HL-60 (cell line): ENCODE measurements around the gene QRFPR.

Source experiments
- DNase-seq, 2 experiments: peaks; one replicate each; pipeline ENCODE4 v3.0.0-alpha.2; 2010 to 2020; ENCODE audit warnings: low read depth in 1 of 2, low spot score in 1 of 2
- H3K27ac ChIP-seq: fragments of 250-450 bp; sonication (Bioruptor Pico); replicated peaks from 2 replicates; pipeline ENCODE4 v1.5.1; 2020; ENCODE audit warnings: mild to moderate bottlenecking, moderate library complexity
- H3K27me3 ChIP-seq: fragments of 250-450 bp; sonication (Bioruptor Pico); 2 replicates; pipeline ENCODE4 v1.5.1; 2021; ENCODE audit warnings: mild to moderate bottlenecking, moderate library complexity; ENCODE audit not compliant: insufficient read depth, poor library complexity, severe bottlenecking
- H3K4me3 ChIP-seq: replicated peaks from 2 replicates; pipeline ENCODE4 v1.5.1; 2011; ENCODE audit warnings: mild to moderate bottlenecking, control low read depth, low read length; ENCODE audit not compliant: insufficient read depth
- CTCF ChIP-seq: IDR thresholded peaks from one replicate; pipeline ENCODE4 v1.5.1; 2011; ENCODE audit warnings: low read length, control low read depth, inconsistent platforms; ENCODE audit not compliant: insufficient read depth
- GABPA ChIP-seq: IDR thresholded peaks from 2 replicates; pipeline ENCODE4 v1.6.1; 2012; ENCODE audit warnings: low read depth
- POLR2AphosphoS5 ChIP-seq: IDR thresholded peaks from 2 replicates; pipeline ENCODE4 v1.6.1; 2012; ENCODE audit warnings: low read depth
- REST ChIP-seq: IDR thresholded peaks from 2 replicates; pipeline ENCODE4 v1.6.1; 2012; ENCODE audit warnings: low read depth; ENCODE audit not compliant: insufficient replicate concordance
- SPI1 ChIP-seq: IDR thresholded peaks from 2 replicates; pipeline ENCODE4 v1.6.1; 2012; ENCODE audit warnings: low read depth, mild to moderate bottlenecking, borderline replicate concordance

QRFPR gene

GRCh38 chr4:121397434-121397833, 16.6 kb upstream of the QRFPR start:
- DNase-seq, result no peak
- Histone ChIP-seq H3K4me3 (no peak overlapping the region), H3K27me3 (no peaks in the 10 kb centered on the region), H3K27ac (no peak overlapping the region)
- no peak for TF ChIP-seq SPI1
- no peak for TF ChIP-seq GABPA
- TF ChIP-seq CTCF, result no peak
- TF ChIP-seq REST, result no peak
- TF ChIP-seq POLR2AphosphoS5, result no peak

GRCh38 chr4:121392426-121393086, 11.7 kb upstream of the QRFPR start:
- Histone ChIP-seq H3K27me3 (no peaks in the 10 kb centered on the region), H3K4me3 (no peak overlapping the region), H3K27ac (no peak overlapping the region)
- no peak for DNase-seq
- TF ChIP-seq SPI1 (no peak), GABPA (no peak), CTCF (no peak), POLR2AphosphoS5 (no peak), REST (no peak)

- no peak for DNase-seq
Observed at GRCh38 chr4:121390335-121390734, 9.5 kb upstream of the QRFPR start.

More at GRCh38 chr4:121390335-121390734, 9.5 kb upstream of the QRFPR start:
- no peak for TF ChIP-seq REST
- no peak for TF ChIP-seq POLR2AphosphoS5
- no peak overlapping the region for H3K27ac ChIP-seq
- no peaks in the 10 kb centered on the region for H3K27me3 ChIP-seq
- H3K4me3 ChIP-seq, result no peak overlapping the region
